KMS-11 (cell line): ENCODE data around the gene ATRIP.

Source experiments
- H2AFZ ChIP-seq: fragments of 200-600 bp; sonication (generic); 2 replicates; pipeline ENCODE4 v1.6.1; 2016; ENCODE audit warnings: antibody characterized with exemption, mixed run types, low read depth
- H3K27ac ChIP-seq: fragments of 200-600 bp; sonication (generic); 2 replicates; pipeline ENCODE4 v1.6.1; 2016; ENCODE audit warnings: mild to moderate bottlenecking, mixed run types
- H3K27me3 ChIP-seq: fragments of 200-600 bp; sonication (generic); 2 replicates; pipeline ENCODE4 v1.6.1; 2017; ENCODE audit warnings: mild to moderate bottlenecking, low read depth, mixed run types, moderate library complexity; ENCODE audit not compliant: insufficient read depth
- H3K36me3 ChIP-seq: fragments of 200-600 bp; sonication (generic); 2 replicates; pipeline ENCODE4 v1.6.1; 2017; ENCODE audit warnings: mild to moderate bottlenecking, mixed run types; ENCODE audit not compliant: insufficient read depth
- H3K4me1 ChIP-seq: fragments of 200-600 bp; sonication (generic); 2 replicates; pipeline ENCODE4 v1.6.1; 2016; ENCODE audit warnings: mild to moderate bottlenecking, low read depth, mixed run types; ENCODE audit not compliant: poor library complexity, severe bottlenecking
- H3K4me2 ChIP-seq: fragments of 200-600 bp; sonication (generic); 2 replicates; pipeline ENCODE4 v1.7.0; 2016; ENCODE audit warnings: mild to moderate bottlenecking, mixed run types
- H3K4me3 ChIP-seq: fragments of 200-600 bp; sonication (generic); IDR thresholded peaks from 2 replicates; pipeline ENCODE4 v1.6.1; 2017; ENCODE audit warnings: low read depth, low read length, mixed read lengths; ENCODE audit not compliant: insufficient read depth
- H3K79me2 ChIP-seq: fragments of 200-600 bp; sonication (generic); 2 replicates; pipeline ENCODE4 v1.6.1; 2016; ENCODE audit warnings: low read depth, mixed run types; ENCODE audit not compliant: insufficient read depth
- H3K9ac ChIP-seq: fragments of 200-600 bp; sonication (generic); 2 replicates; pipeline ENCODE4 v1.6.1; 2016; ENCODE audit warnings: mild to moderate bottlenecking, mixed run types
- H4K20me1 ChIP-seq: fragments of 200-600 bp; sonication (generic); 2 replicates; pipeline ENCODE4 v1.6.1; 2016; ENCODE audit warnings: mild to moderate bottlenecking, mixed run types; ENCODE audit not compliant: insufficient read depth
- TF ChIP-seq, protein P1 (sequence below): fragments of 200-600 bp; sonication (generic); conservative IDR thresholded peaks from 2 replicates; pipeline ENCODE4 v1.6.1; 2017; ENCODE audit warnings: low read depth, mild to moderate bottlenecking, antibody characterized with exemption, low read length, moderate library complexity, mixed read lengths

The ATRIP gene

DNA sequence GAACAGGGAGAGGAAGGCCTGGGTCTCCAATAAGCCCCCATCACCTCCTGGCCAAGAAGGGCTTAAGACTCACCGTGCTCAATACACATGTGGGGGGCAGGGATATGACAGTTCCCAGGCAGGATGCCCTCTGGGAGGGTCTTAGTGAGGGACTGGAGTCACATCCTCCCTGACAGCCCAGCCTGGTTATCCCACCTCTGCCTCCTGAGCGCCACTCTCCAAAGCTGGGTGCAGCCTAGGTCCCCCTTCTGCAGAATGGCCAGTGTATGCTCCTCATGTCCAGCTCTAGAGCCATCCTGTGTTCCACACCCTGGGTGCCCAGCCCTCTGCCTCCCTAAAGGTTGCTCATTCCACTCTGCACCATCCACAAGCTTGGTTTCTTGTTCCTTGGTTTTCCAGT lies 58.6 kb downstream of the ATRIP start:
- Histone ChIP-seq H3K4me1 (peaks cover 12% of the 10 kb centered on the region), H2AFZ (no peak overlapping the region), H3K36me3 (no peaks in the 10 kb centered on the region), H3K79me2 (no peaks in the 10 kb centered on the region), H3K27ac (no peak overlapping the region), H3K9ac (no peak overlapping the region), H4K20me1 (no peaks in the 10 kb centered on the region), H3K4me3 (no peak overlapping the region), H3K27me3 (no peaks in the 10 kb centered on the region), H3K4me2 (no peak overlapping the region)
- TF ChIP-seq, protein P1, sequence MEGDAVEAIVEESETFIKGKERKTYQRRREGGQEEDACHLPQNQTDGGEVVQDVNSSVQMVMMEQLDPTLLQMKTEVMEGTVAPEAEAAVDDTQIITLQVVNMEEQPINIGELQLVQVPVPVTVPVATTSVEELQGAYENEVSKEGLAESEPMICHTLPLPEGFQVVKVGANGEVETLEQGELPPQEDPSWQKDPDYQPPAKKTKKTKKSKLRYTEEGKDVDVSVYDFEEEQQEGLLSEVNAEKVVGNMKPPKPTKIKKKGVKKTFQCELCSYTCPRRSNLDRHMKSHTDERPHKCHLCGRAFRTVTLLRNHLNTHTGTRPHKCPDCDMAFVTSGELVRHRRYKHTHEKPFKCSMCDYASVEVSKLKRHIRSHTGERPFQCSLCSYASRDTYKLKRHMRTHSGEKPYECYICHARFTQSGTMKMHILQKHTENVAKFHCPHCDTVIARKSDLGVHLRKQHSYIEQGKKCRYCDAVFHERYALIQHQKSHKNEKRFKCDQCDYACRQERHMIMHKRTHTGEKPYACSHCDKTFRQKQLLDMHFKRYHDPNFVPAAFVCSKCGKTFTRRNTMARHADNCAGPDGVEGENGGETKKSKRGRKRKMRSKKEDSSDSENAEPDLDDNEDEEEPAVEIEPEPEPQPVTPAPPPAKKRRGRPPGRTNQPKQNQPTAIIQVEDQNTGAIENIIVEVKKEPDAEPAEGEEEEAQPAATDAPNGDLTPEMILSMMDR: no peak

DNA sequence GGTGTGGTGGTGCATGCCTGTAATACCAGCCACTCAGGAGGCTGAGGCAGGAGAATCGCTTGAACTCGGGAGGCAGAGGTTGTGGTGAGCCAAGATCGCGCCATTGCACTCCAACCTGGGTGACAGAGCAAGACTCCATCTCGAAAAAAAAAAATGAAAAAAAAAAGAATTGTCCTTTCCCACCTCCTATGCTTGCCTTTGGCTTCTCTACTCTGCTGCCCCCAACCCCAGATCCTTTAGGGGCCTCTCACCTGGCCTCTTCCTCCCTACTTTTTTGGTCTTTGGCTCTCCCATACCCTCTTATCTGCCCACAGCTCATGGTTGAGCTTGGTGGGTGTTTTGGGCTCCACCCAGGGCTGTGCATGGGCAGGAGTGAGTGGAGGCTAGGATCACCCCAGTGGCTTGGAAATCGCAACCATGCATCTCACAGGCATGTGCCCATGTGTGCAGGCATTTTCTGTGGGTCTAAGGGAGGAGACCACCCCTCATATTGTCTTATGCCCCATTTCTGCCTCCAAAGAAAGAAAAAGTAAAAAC lies 59.5 kb downstream of the ATRIP start:
- no peaks in the 10 kb centered on the region for H3K36me3 ChIP-seq
- no peak overlapping the region for H3K4me2 ChIP-seq
- H4K20me1 ChIP-seq: no peaks in the 10 kb centered on the region

DNA sequence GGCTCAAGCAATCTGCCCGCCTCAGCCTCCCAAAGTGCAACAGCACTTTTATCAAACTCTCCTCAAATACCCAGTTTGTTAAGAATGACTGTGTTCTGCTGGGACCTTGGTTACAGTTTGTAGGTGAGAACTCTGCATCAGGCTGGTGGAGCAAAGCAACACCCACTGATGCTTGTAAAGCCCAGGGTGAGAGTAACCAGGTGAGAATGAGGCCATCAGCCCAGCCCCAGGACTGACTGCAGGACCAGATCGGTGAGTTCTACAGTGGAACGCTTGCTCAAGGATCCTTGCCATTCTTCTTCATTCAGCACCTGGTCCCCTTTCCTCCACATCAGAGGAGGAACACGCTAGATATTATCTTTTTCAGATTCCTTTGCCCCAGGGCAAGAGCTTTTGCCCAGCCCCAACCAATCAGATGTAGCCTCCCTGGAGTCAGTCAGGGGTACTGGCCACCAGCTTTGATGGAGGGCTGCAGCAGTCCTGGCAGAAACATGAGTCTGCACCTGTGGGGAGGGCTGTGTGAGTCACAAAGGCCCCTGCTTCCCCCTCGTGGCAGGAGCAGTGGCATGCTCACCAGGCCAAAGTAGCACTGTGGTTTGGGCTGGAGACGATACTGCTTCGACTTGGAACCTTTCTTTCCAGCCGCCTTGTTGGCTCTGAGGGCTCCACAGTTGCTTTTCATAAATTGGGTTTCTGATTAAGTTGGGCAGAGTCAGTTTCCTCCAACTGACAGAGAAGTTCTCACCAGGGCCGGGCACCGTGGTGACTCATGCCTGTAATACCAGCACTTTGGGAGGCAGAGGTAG lies 60.9 kb downstream of the ATRIP start:
- no peak overlapping the region for H3K9ac ChIP-seq
- peak overlapping the region; percentile 39; the same call in 1 of the 2 replicates for H2AFZ ChIP-seq
- TF ChIP-seq, protein P1: peak; percentile 56
- H3K4me1 ChIP-seq: peaks cover 12% of the 10 kb centered on the region
- no peaks in the 10 kb centered on the region for H3K27me3 ChIP-seq
- H4K20me1 ChIP-seq: no peaks in the 10 kb centered on the region
- H3K4me3 ChIP-seq: no peak overlapping the region
- no peaks in the 10 kb centered on the region for H3K79me2 ChIP-seq
- H3K4me2 ChIP-seq: peak overlapping the region; percentile 13; the same call in 1 of the 2 replicates
- no peak overlapping the region; the same call in 1 of the 2 replicates for H3K27ac ChIP-seq
- no peaks in the 10 kb centered on the region for H3K36me3 ChIP-seq

More for the DNA sequence above, 59.5 kb downstream of the ATRIP start:
- Histone ChIP-seq H3K79me2 (no peaks in the 10 kb centered on the region), H3K27ac (no peak overlapping the region), H3K9ac (no peak overlapping the region), H3K4me3 (no peak overlapping the region), H3K27me3 (no peaks in the 10 kb centered on the region), H3K4me1 (peaks cover 12% of the 10 kb centered on the region), H2AFZ (no peak overlapping the region)
- TF ChIP-seq, protein P1: no peak

DNA sequence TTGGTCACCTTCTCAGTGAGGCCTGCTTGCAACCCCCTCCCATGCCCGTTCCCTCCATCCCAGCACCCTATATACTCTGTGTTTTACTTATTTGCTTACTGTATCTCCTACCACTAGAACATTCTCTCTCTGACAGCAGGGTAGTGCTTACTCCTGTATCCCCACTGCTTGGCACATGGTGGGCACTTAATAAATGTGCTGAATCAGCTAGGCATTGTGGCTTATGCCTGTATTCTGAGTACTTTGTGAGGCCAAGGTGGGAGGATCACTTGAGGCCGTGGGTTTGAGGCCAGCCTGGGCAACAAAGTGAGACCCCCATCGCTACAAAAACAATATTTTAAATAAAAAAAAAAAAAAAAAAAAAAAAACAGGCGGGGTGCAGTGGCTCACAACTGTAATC lies 65.0 kb downstream of the ATRIP start:
- no peaks in the 10 kb centered on the region; the same call in 1 of the 2 replicates for H3K27me3 ChIP-seq
- no peak overlapping the region for H2AFZ ChIP-seq
- no peaks in the 10 kb centered on the region for H3K79me2 ChIP-seq
- H3K27ac ChIP-seq: no peak overlapping the region
- H3K9ac ChIP-seq: no peak overlapping the region
- H4K20me1 ChIP-seq: no peaks in the 10 kb centered on the region
- TF ChIP-seq, protein P1: no peak
- H3K4me3 ChIP-seq: no peak overlapping the region
- H3K4me2 ChIP-seq: no peak overlapping the region
- H3K4me1 ChIP-seq: peaks cover 36% of the 10 kb centered on the region
- H3K36me3 ChIP-seq: no peaks in the 10 kb centered on the region
